HuH-7 (cell line): ENCODE results near the gene PRRC2C.
"Not testable (repeated sequence)": the region's sequence is repeated elsewhere in the genome, so short reads cannot be mapped to it uniquely, and the experiment has no call there.

Source experiments
- DNase-seq: peaks from one replicate; pipeline ENCODE4 v3.0.0; 2011; ENCODE audit warnings: low spot score

Gene PRRC2C

GRCh38 chr1:171500304-171500703, 15.0 kb downstream of the PRRC2C start:
- DNase-seq: no peak

- DNase-seq: no peak
Observed at GRCh38 chr1:171500803-171501202, 15.5 kb downstream of the PRRC2C start.

GRCh38 chr1:171501305-171502024, 16.1 kb downstream of the PRRC2C start:
- DNase-seq: no peak

GRCh38 chr1:171506525-171507304, 21.4 kb downstream of the PRRC2C start:
- DNase-seq: no peak

- no peak for DNase-seq
Observed at GRCh38 chr1:171507435-171507834, 22.1 kb downstream of the PRRC2C start.

- no peak for DNase-seq
Observed at GRCh38 chr1:171509191-171509590, 23.9 kb downstream of the PRRC2C start.

GRCh38 chr1:171513743-171514142, 28.4 kb downstream of the PRRC2C start:
- DNase-seq: no peak

- no peak for DNase-seq
Observed at GRCh38 chr1:171515299-171515698, 30.0 kb downstream of the PRRC2C start.

- no peak for DNase-seq
Observed at GRCh38 chr1:171515741-171516140, 30.4 kb downstream of the PRRC2C start.

- no peak for DNase-seq
Observed at GRCh38 chr1:171521567-171521966, 36.2 kb downstream of the PRRC2C start.

- DNase-seq: no peak
Observed at GRCh38 chr1:171530676-171531075, 45.3 kb downstream of the PRRC2C start.

- DNase-seq: no peak
Observed at GRCh38 chr1:171532520-171532919, 47.2 kb downstream of the PRRC2C start.

- no peak for DNase-seq
Observed at GRCh38 chr1:171545523-171545922, 60.2 kb downstream of the PRRC2C start.

- DNase-seq: no peak
Observed at GRCh38 chr1:171550050-171550449, 64.7 kb downstream of the PRRC2C start.

- not testable (repeated sequence) for DNase-seq
Observed at GRCh38 chr1:171550598-171551100, 65.3 kb downstream of the PRRC2C start.

- not testable (repeated sequence) for DNase-seq
Observed at GRCh38 chr1:171553960-171554359, 68.6 kb downstream of the PRRC2C start.

- DNase-seq: no peak
Observed at GRCh38 chr1:171563675-171564074, 78.3 kb downstream of the PRRC2C start.

- DNase-seq: no peak
Observed at GRCh38 chr1:171566467-171566866, 81.1 kb downstream of the PRRC2C start.

- DNase-seq: no peak
Observed at GRCh38 chr1:171570295-171570694, 85.0 kb downstream of the PRRC2C start.

GRCh38 chr1:171576144-171576543, 90.8 kb downstream of the PRRC2C start:
- no peak for DNase-seq

- DNase-seq: no peak
Observed at GRCh38 chr1:171581226-171581625, 95.9 kb downstream of the PRRC2C start.

- no peak for DNase-seq
Observed at GRCh38 chr1:171581766-171582165, 96.4 kb downstream of the PRRC2C start.

- no peak for DNase-seq
Observed at GRCh38 chr1:171582589-171582988, 97.3 kb downstream of the PRRC2C start.
